Endometrium (tissue), 2 donors: ENCODE measurements around the gene TBC1D16.
"Not testable (repeated sequence)": the region's sequence is repeated elsewhere in the genome, so short reads cannot be mapped to it uniquely, and the experiment has no call there.

Experiments used
- FAIRE-seq: peaks from 2 replicates; lab custom pipeline; 2012; peaks lifted over from hg19 to GRCh38; lab: Jason Lieb, UNC
- donor health status: control.
- donor health status: control.

TBC1D16 gene

DNA sequence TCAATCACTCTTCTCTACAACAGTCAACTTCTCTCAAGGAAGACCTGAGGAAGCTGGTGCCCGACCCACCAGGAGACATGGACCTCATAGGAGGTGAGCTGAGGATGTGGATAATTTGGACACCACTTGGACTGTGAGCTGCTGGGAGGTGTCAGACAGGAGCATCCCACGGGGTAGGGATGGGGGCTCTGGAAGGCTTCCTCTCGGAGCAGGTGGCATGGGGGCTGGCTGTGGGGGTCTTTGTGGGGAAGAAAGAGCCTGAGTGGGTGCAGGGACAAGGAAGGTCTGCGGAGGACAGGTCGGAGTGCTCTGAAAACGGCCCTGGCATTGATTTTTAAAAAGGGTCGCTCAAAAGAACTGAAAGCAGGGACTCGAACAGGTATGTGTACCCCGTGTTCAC is 64.0 kb downstream of the TBC1D16 start:
- no peak for FAIRE-seq

DNA sequence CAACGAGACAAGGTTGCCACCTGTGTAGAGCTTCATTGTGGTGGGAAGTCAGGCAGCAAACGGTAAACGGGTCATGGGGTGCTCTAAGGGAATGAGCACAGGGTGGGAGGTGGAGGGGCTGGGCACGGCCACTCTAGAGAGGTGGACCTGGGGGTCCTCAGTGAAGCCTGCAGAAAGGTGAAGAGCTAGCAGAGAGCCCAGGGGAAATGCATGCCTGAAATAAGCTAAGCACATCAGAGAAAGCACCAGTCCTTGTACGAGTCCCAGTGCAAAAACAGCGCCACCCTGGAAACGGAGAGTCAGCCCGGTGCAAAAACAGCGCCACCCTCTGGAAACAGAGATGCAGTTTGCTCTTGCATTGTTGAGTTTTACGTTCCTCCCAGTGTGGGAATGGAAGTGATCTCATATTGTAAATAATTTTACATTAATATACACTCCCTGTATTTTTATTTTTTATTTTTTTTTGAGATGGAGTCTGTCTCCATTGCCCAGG is 65.0 kb downstream of the TBC1D16 start:
- no peak for FAIRE-seq

GRCh38 chr17:79969906-79970305 is 65.8 kb downstream of the TBC1D16 start:
- no peak for FAIRE-seq

DNA sequence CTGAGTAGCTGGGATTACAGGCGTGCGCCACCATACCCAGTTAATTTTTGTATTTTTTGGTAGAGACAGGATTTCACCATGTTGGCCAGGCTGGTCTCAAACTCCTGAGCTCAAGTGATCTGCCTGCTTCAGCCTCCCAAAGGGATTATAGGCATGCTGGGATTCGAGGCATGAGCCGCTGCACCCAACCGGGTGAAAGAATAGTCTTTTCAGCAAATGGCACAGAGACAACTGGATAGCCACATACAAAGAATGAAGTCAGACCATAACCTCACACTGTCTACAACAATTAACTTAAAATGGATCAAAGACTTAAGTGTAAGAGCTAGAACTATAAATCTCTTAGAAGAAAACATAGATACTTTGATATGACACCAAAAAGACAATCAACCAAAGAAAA is 67.6 kb downstream of the TBC1D16 start:
- FAIRE-seq = no peak

DNA sequence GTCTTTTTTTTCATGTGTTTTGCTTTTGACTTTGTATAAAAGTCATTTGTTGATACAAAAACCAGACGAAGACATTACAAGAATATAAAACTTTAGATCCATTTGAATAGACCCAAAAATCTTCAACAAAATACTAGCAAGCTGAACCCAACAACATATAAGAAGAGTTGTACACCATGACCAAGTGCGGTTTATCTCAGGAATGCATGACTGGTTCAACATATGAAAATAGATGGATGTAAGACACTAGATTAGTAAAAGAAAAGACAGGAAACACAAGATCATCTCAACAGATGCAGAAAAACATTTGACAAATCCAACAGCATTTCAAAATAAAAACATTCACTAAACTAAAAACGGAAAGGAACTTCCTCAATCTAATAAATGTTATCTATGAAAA is 69.0 kb downstream of the TBC1D16 start:
- no peak for FAIRE-seq

DNA sequence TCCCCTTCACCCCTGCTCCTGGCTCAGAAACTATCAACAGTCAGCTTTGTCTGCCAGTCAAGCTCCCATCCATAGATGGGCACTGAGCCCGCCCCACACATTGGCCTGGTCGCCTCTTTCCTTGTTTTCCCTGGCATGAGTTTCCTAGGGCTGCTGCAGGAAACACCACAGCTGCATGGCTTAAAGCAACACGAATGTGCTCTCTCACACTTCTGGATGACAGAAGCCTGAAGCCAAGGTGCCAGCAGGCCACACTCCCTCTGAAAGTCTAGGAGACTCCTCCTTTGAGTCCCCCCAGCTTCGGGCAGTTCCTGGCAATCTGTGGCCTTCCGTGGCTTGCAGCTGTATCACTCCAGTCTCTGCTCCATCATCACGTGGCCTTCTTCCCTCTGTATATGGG is 69.9 kb downstream of the TBC1D16 start:
- no peak for FAIRE-seq

GRCh38 chr17:79962467-79962866 is 73.2 kb downstream of the TBC1D16 start:
- FAIRE-seq = not testable (repeated sequence)

DNA sequence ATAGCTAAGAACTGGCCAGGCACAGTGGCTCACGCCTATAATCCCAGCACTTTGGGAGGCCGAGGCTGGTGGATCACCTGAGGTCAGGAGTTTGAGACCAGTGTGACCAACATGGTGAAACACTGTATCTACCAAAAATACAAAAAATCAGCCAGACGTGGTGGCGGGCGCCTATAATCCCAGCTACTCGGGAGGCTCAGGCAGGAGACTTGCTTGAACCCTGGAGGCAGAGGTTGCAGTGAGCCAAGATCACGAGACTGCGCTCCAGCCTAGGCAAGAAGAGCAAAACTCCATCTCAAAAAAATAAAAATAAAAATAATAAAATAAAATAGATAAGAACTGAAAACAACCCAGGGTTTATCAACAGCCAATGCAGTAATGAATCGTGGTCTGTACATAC is 74.1 kb downstream of the TBC1D16 start:
- not testable (repeated sequence) for FAIRE-seq

GRCh38 chr17:79960788-79961522 is 74.7 kb downstream of the TBC1D16 start:
- no peak for FAIRE-seq

- no peak for FAIRE-seq
Observed at GRCh38 chr17:79959042-79959441, 76.6 kb downstream of the TBC1D16 start.

- no peak for FAIRE-seq
Observed at GRCh38 chr17:79956853-79957252, 78.8 kb downstream of the TBC1D16 start.

- not testable (repeated sequence) for FAIRE-seq
Observed at GRCh38 chr17:79956441-79956735, 79.3 kb downstream of the TBC1D16 start.

DNA sequence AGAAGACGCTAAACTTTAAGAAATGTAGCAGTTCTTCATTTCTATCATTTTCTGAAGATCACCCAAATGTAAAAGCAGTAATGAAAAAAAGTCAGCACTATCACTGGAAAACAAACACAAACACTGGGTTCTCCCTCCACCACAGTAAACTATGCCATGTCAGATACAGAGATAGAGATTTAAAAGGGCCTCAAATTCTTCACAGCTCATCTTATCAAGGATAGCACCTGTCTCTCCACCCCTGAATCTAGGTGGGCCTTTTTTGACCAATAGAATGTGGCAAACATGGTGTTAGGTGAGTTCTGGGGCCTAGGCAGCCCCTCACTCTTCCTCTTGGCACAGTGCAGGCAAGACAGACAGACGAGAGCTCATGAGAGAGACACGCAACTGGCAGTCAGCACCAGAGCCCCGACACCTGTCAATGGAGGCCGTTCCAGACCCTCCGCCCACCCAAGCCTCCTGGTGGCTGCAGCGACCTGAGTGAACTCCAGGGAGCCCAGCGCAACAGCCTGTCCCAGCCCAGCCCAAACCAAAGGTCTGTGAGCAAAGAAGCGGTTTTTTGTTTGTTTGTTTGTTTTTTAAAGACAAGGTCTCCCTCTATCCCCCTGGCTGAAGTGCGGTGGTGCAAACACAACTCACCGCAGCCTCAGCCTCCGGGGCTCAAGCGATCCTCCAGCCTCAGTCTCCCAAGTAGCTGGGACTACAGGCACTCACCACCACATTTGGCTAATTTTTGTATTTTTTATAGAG is 79.8 kb downstream of the TBC1D16 start:
- no peak for FAIRE-seq

DNA sequence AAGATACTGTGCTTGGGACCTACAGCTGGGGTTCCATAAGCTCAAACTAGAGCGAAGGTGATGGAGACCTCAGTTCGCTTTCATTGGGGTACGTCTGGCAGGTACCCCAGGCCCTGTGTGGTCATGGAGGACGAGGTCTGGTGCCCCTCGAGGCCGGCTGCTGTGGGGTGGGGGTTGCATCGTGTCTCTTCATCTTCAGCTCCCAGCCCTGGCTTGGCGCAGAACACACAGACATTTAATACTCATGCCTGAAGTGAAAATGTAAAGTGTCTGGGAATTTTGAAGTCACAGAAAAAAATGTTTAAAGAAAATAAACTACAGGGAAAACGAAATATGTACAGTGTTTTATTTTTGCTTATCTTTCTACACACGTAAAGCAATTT is 80.5 kb downstream of the TBC1D16 start:
- FAIRE-seq = no peak

DNA sequence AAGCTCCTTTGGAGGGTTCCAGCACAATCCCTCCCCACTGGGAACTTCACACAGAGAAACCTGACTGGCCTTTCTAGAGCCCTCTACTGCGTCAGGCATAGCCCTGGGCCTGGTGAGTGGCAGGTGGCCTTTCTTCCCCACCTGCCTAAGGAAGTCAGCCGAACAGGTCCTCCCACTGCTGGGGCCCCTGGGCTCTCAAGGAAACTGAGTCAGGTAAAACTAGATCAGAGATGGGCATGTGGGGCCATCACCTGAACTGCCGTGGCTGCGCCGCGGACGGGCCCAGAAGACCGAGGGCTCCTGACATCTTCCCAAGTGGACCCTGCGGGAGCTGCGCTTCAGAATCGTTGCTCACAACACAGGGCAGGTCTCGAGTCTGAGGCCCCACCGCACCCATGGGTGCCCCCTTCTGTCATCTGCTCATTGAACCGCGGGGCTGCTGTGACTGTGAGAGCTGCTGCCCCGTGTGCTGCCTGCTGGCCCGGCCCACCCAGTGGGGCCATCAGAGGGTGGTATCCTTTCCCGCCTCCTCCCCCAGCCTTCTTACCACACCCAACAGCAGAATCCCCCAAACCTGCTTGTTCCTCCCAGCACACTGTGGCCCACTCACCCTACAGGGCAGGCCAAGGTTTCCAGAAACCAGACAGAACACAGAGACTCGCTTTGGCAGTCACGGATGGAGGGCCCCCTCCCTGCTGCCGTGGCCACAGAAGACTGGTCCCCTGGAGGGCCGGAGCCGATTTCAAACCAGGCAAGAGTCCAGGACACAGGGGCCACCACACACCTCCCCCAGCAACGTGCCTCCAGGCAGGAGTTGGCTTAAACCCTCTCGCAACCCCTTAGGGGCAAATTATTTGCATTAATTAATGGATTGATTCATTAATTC is 81.1 kb downstream of the TBC1D16 start:
- no peak for FAIRE-seq

- no peak for FAIRE-seq
Observed at GRCh38 chr17:79953335-79953734, 82.3 kb downstream of the TBC1D16 start.

GRCh38 chr17:79952901-79953300 is 82.8 kb downstream of the TBC1D16 start:
- no peak for FAIRE-seq

DNA sequence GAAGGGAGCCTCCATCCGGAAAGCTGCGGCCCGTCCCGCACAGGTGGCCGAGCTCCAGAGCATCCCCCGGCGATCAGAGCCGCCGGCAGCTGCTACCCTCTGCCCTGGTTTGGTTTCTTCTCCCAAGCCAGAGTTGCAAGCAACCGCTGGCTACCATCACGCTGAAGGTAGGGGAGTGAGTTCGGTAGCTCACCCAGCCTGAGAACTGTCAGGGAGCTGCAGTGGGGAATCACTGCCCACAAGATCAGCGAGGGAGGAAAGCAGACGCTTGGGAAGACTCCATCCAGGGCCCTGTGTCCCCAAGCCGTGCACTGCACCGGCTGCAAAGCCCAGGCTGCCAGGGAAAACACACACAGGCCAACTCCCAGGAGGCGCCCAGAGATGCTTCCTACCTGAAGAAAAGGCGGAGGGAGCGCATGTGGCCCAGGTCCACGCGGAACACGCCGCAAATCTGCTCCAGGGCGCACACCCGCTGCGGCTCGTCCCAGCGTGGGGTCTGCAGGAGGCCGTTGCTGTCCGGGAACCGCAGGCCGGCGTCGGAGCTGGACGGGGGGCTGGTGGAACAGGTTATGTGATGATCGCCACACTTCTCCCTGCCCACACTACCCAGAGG is 83.3 kb downstream of the TBC1D16 start:
- FAIRE-seq = no peak

GRCh38 chr17:79951361-79952264 is 84.1 kb downstream of the TBC1D16 start:
- no peak for FAIRE-seq

DNA sequence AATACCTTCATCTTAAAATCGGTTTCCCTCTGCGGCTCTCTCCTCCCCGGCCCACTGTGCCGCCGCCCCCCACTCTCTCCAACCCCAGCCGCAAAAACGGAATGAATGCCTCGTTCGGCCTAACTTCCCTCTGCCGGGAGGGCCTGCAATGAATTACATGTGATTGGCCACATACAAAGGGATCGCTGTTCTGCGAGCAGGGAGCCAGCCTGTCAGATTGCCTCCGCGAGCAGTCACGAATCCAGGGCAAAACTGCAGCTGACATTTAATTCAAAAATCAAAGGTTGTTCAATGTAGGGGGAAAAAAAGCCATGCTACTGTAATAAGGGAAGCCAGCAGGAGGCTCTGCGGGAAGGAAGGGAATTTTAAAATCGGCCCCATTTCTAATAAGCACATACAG is 84.9 kb downstream of the TBC1D16 start:
- FAIRE-seq = no peak

GRCh38 chr17:79950306-79950705 is 85.4 kb downstream of the TBC1D16 start:
- FAIRE-seq = no peak
